ENCODE results near the gene LEF1.

The LEF1 gene

DNA sequence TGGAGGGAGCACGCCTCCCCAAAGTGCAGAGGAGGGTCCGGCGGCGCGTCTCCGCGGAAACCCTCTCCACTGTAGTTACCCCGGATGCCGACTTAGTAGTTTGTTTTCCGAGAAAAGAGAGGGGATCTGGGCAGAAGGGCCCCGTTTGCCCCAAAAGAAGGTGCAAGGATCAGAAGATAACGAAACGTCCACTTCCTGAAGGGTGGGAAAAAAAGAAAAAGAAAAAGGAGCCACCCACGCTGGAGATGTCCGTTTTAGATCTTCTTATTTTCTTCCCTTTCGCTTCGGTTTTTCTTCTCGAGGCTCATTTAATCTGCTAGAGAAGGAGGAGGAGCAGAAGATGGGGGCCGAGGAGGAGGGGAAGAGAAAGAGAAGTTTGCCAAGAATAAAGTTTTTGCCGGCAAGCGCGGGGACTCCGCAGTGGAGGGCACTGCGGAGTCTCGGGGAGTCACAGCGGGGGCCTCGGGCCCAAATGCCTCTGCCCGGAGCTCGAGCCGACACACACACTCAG is 517 bp downstream of the LEF1 start:
- ATAC-seq, result no peak
- no peak for TF ChIP-seq PPARA (CRISPR knock-in tag; IDR thresholded peaks at IDR 0.05; ENCODE audit: borderline replicate concordance)
- TF ChIP-seq, protein P1, sequence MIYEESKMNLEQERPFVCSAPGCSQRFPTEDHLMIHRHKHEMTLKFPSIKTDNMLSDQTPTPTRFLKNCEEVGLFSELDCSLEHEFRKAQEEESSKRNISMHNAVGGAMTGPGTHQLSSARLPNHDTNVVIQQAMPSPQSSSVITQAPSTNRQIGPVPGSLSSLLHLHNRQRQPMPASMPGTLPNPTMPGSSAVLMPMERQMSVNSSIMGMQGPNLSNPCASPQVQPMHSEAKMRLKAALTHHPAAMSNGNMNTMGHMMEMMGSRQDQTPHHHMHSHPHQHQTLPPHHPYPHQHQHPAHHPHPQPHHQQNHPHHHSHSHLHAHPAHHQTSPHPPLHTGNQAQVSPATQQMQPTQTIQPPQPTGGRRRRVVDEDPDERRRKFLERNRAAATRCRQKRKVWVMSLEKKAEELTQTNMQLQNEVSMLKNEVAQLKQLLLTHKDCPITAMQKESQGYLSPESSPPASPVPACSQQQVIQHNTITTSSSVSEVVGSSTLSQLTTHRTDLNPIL (CRISPR knock-in tag; IDR thresholded peaks at IDR 0.05; ENCODE audit: low read depth), result no peak
- no peak for TF ChIP-seq GLIS3 (CRISPR knock-in tag; IDR thresholded peaks at IDR 0.05)
- no peak for TF ChIP-seq ZNF565 (CRISPR knock-in tag; conservative IDR thresholded peaks at IDR 0.05; ENCODE audit: low read depth)
- no peak for TF ChIP-seq ZNF8 (CRISPR knock-in tag; IDR thresholded peaks at IDR 0.05)
- TF ChIP-seq, protein P2, sequence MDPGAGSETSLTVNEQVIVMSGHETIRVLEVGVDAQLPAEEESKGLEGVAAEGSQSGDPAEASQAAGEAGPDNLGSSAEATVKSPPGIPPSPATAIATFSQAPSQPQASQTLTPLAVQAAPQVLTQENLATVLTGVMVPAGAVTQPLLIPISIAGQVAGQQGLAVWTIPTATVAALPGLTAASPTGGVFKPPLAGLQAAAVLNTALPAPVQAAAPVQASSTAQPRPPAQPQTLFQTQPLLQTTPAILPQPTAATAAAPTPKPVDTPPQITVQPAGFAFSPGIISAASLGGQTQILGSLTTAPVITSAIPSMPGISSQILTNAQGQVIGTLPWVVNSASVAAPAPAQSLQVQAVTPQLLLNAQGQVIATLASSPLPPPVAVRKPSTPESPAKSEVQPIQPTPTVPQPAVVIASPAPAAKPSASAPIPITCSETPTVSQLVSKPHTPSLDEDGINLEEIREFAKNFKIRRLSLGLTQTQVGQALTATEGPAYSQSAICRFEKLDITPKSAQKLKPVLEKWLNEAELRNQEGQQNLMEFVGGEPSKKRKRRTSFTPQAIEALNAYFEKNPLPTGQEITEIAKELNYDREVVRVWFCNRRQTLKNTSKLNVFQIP (CRISPR knock-in tag; IDR thresholded peaks at IDR 0.05; ENCODE audit: borderline replicate concordance, low read depth), result no peak
- no peak for TF ChIP-seq TOX (CRISPR knock-in tag; IDR thresholded peaks at IDR 0.05; ENCODE audit: borderline replicate concordance)
- TF ChIP-seq OSR1 (CRISPR knock-in tag; IDR thresholded peaks at IDR 0.05), result no peak
- TF ChIP-seq ESRRG (CRISPR knock-in tag; IDR thresholded peaks at IDR 0.05), result no peak
- TF ChIP-seq ZC3H10 (CRISPR knock-in tag; IDR thresholded peaks at IDR 0.05), result no peak

DNA sequence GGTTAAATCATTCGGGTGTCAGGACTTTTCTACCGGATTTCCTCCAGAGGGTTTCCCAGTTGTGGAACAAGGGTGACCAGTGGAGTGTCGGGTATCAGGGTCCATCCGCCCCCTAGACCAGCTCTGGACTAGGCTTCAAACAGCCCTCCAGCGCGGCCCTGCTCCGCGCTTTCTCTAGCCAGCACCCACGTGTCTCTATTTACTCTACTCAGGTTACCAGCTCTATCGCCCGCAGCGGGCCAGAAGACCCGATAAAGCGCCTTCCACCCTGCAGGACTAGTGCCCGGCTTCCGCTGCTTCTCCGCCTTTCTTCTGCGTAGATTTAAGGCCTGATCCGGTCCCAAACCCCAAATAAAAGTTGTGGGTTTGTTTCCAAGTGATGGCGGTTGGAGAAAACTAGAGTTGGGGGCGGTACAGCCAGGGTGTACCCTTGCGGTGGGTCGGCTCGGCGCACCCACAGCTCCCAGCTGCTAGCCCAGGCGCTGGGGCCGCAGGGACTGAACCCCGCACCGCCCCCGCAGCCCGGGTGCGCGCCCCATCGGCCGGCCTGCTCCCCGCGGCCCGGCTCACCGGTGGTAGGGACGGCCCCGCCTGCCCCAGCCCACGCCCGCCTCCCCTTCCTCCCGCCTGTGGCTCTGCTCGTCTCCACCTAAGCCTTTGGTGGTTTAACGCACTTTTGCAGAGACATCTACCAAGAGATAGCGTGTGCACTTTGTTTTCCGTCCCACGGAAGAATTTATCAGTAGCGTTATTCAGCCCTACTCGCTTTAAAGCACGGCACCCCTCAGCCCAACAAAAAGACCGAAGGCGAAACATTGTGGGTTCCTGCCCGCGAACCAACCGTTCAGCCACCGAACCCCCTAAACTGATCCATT is 2.1 kb downstream of the LEF1 start:
- ATAC-seq, result no peak

DNA sequence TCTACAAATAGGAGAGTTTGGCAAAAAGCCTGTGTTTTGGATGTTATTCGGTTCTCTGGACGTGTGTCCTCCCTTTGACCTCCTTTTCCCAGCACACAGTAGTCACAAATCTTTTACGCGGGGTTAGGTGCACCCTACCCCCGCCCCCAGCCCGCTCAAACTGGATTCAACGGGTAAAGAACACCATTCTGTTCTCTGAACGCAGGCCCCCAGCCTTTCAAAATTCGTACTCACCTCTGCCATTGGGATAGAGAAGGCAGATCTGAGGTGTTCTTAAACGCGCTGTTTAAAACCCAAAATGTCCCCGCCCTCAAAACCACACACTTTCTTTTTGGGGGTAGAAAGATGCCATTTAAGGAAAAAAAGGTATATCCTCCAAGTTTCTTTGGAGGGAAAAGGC is 2.7 kb downstream of the LEF1 start:
- no peak for TF ChIP-seq PPARA (CRISPR knock-in tag; IDR thresholded peaks at IDR 0.05; ENCODE audit: borderline replicate concordance)
- no peak for ATAC-seq

More for the DNA sequence above, 2.1 kb downstream of the LEF1 start:
- no peak for TF ChIP-seq TCF4 (CRISPR knock-in tag; IDR thresholded peaks at IDR 0.05; ENCODE audit: borderline replicate concordance)
- TF ChIP-seq RARB (CRISPR knock-in tag; IDR thresholded peaks at IDR 0.05), result no peak
- TF ChIP-seq, protein P3, sequence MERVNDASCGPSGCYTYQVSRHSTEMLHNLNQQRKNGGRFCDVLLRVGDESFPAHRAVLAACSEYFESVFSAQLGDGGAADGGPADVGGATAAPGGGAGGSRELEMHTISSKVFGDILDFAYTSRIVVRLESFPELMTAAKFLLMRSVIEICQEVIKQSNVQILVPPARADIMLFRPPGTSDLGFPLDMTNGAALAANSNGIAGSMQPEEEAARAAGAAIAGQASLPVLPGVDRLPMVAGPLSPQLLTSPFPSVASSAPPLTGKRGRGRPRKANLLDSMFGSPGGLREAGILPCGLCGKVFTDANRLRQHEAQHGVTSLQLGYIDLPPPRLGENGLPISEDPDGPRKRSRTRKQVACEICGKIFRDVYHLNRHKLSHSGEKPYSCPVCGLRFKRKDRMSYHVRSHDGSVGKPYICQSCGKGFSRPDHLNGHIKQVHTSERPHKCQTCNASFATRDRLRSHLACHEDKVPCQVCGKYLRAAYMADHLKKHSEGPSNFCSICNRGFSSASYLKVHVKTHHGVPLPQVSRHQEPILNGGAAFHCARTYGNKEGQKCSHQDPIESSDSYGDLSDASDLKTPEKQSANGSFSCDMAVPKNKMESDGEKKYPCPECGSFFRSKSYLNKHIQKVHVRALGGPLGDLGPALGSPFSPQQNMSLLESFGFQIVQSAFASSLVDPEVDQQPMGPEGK (CRISPR knock-in tag; IDR thresholded peaks at IDR 0.05; ENCODE audit: borderline replicate concordance), result no peak
- TF ChIP-seq OSR1 (CRISPR knock-in tag; IDR thresholded peaks at IDR 0.05), result no peak
- no peak for TF ChIP-seq ZFP3 (CRISPR knock-in tag; IDR thresholded peaks at IDR 0.05)
- TF ChIP-seq, protein P4, sequence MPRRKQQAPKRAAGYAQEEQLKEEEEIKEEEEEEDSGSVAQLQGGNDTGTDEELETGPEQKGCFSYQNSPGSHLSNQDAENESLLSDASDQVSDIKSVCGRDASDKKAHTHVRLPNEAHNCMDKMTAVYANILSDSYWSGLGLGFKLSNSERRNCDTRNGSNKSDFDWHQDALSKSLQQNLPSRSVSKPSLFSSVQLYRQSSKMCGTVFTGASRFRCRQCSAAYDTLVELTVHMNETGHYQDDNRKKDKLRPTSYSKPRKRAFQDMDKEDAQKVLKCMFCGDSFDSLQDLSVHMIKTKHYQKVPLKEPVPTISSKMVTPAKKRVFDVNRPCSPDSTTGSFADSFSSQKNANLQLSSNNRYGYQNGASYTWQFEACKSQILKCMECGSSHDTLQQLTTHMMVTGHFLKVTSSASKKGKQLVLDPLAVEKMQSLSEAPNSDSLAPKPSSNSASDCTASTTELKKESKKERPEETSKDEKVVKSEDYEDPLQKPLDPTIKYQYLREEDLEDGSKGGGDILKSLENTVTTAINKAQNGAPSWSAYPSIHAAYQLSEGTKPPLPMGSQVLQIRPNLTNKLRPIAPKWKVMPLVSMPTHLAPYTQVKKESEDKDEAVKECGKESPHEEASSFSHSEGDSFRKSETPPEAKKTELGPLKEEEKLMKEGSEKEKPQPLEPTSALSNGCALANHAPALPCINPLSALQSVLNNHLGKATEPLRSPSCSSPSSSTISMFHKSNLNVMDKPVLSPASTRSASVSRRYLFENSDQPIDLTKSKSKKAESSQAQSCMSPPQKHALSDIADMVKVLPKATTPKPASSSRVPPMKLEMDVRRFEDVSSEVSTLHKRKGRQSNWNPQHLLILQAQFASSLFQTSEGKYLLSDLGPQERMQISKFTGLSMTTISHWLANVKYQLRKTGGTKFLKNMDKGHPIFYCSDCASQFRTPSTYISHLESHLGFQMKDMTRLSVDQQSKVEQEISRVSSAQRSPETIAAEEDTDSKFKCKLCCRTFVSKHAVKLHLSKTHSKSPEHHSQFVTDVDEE (CRISPR knock-in tag; IDR thresholded peaks at IDR 0.05), result no peak
- TF ChIP-seq ISL1 (CRISPR knock-in tag; IDR thresholded peaks at IDR 0.05), result no peak
- TF ChIP-seq CSDC2 (CRISPR knock-in tag; IDR thresholded peaks at IDR 0.05), result no peak
- no peak for TF ChIP-seq ZFP30 (CRISPR knock-in tag; IDR thresholded peaks at IDR 0.05)

DNA sequence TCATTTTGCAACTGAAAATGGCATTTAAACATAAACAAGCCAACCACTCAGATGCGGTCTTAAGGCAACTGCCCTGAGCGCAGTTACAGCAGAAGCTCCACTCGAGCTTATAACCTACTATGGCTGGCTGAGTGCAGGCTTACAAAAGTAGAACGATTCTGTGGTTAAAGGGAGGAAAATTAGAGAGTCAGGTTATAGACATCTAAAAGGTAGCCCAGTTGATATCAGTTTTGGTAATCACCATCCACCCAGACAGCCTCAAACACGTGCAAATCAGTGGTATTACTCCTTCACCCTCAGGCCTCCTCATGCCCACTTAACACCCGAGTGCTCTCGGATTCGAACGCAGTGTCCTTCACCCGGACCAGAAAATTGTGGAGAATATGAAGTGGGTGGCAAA is 3.1 kb downstream of the LEF1 start:
- no peak for ATAC-seq
- TF ChIP-seq TOX (CRISPR knock-in tag; IDR thresholded peaks at IDR 0.05; ENCODE audit: borderline replicate concordance) (no peak), ZNF8 (CRISPR knock-in tag; IDR thresholded peaks at IDR 0.05) (no peak), TCF4 (CRISPR knock-in tag; IDR thresholded peaks at IDR 0.05; ENCODE audit: borderline replicate concordance) (no peak), RARB (CRISPR knock-in tag; IDR thresholded peaks at IDR 0.05) (no peak), ZNF70 (CRISPR knock-in tag; IDR thresholded peaks at IDR 0.05) (no peak), GLIS3 (CRISPR knock-in tag; IDR thresholded peaks at IDR 0.05) (no peak), BACH2 (CRISPR knock-in tag; IDR thresholded peaks at IDR 0.05; ENCODE audit: borderline replicate concordance) (no peak)
- TF ChIP-seq, protein P5, sequence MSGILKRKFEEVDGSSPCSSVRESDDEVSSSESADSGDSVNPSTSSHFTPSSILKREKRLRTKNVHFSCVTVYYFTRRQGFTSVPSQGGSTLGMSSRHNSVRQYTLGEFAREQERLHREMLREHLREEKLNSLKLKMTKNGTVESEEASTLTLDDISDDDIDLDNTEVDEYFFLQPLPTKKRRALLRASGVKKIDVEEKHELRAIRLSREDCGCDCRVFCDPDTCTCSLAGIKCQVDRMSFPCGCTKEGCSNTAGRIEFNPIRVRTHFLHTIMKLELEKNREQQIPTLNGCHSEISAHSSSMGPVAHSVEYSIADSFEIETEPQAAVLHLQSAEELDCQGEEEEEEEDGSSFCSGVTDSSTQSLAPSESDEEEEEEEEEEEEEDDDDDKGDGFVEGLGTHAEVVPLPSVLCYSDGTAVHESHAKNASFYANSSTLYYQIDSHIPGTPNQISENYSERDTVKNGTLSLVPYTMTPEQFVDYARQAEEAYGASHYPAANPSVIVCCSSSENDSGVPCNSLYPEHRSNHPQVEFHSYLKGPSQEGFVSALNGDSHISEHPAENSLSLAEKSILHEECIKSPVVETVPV (CRISPR knock-in tag; IDR thresholded peaks at IDR 0.05), result no peak
- TF ChIP-seq, protein P3 (CRISPR knock-in tag; IDR thresholded peaks at IDR 0.05; ENCODE audit: borderline replicate concordance), result no peak

All from SK-N-SH treated with all-trans-retinoic acid at 6 μM for 48 hours (cell line).